HFFc6 (cell line): ENCODE measurements around the gene NTM. TPM values are rescaled to one million over a fixed set of nuclear protein-coding genes. Genes with fewer than 3 reads are reported as not detected.

ENCODE experiments used
- DNase-seq: peaks from one replicate; pipeline ENCODE4 v3.0.0-alpha.2; 2018
- H3K27ac Mint-ChIP-seq: 2 replicates; pipeline ENCODE4 v1.8.0; 2020; ENCODE audit warnings: mild to moderate bottlenecking, mixed read lengths
- H3K27me3 Mint-ChIP-seq: 2 replicates; pipeline ENCODE4 v1.8.0; 2021; ENCODE audit warnings: mild to moderate bottlenecking, moderate library complexity, mixed read lengths; ENCODE audit not compliant: insufficient read depth
- H3K36me3 Mint-ChIP-seq: 2 replicates; pipeline ENCODE4 v1.8.0; 2021; ENCODE audit warnings: low read depth, mixed read lengths
- H3K4me1 Mint-ChIP-seq: 2 replicates; pipeline ENCODE4 v1.8.0; 2020; ENCODE audit warnings: low read depth, mixed read lengths
- H3K4me3 Mint-ChIP-seq: 2 replicates; pipeline ENCODE4 v1.8.0; 2020; ENCODE audit warnings: mild to moderate bottlenecking, moderate library complexity, mixed read lengths
- H3K9me3 Mint-ChIP-seq: 2 replicates; pipeline ENCODE4 v1.8.0; 2020; ENCODE audit warnings: mild to moderate bottlenecking, mixed read lengths
- CTCF ChIP-seq: fragments of 200-600 bp; sonication (generic); IDR thresholded peaks from 2 replicates; pipeline ENCODE4 v1.5.0; 2021; ENCODE audit warnings: antibody characterized with exemption, mild to moderate bottlenecking
- total RNA-seq, 6 experiments: library from RNA; stranded (reverse); fragmentation: NEBNext Ultra II Directional; extraction: Animal tissue kit (Norgen Biotek cat#: 25700); gene quantifications; 2 replicates in 1 of 6; 3 replicates in 5 of 6; pipeline ENCODE4 v1.2.3, GENCODE V29; 2021

NTM gene
- total RNA-seq, 6 experiments from 2014 or later: 18.3 to 23.6 (median 21.7) TPM

GRCh38 chr11:131373095-131373725 is 2.8 kb downstream of the NTM start:
- no peak for TF ChIP-seq CTCF
- Mint-ChIP-seq H3K4me3 (no peak overlapping the region), H3K36me3 (no peaks in the 10 kb centered on the region), H3K27ac (no peak overlapping the region), H3K27me3 (peaks cover 15% of the 10 kb centered on the region), H3K9me3 (no peaks in the 10 kb centered on the region), H3K4me1 (no peaks in the 10 kb centered on the region)
- DNase-seq: no peak

- no peak for DNase-seq
- Mint-ChIP-seq H3K4me3 (no peak overlapping the region), H3K9me3 (no peaks in the 10 kb centered on the region), H3K27me3 (peaks cover 10% of the 10 kb centered on the region), H3K27ac (no peak overlapping the region), H3K4me1 (no peaks in the 10 kb centered on the region), H3K36me3 (no peaks in the 10 kb centered on the region)
- no peak for TF ChIP-seq CTCF
These were observed 3.3 kb downstream of the NTM start for GRCh38 chr11:131373756-131374155.

- H3K4me3 Mint-ChIP-seq: no peak overlapping the region
- H3K27me3 Mint-ChIP-seq: peaks cover 10% of the 10 kb centered on the region
- no peaks in the 10 kb centered on the region for H3K9me3 Mint-ChIP-seq
- TF ChIP-seq CTCF: no peak
- no peaks in the 10 kb centered on the region for H3K4me1 Mint-ChIP-seq
- no peak for DNase-seq
- H3K27ac Mint-ChIP-seq: no peak overlapping the region
- no peaks in the 10 kb centered on the region for H3K36me3 Mint-ChIP-seq
These were observed 5.0 kb downstream of the NTM start for GRCh38 chr11:131375421-131375820.

GRCh38 chr11:131375915-131376314 is 5.5 kb downstream of the NTM start:
- Mint-ChIP-seq H3K4me3 (no peak overlapping the region), H3K4me1 (no peaks in the 10 kb centered on the region), H3K27me3 (peaks cover 11% of the 10 kb centered on the region), H3K9me3 (no peaks in the 10 kb centered on the region), H3K36me3 (no peaks in the 10 kb centered on the region), H3K27ac (no peak overlapping the region)
- no peak for DNase-seq
- no peak for TF ChIP-seq CTCF

- Mint-ChIP-seq H3K4me3 (no peak overlapping the region), H3K9me3 (no peaks in the 10 kb centered on the region), H3K4me1 (no peaks in the 10 kb centered on the region), H3K27me3 (peaks cover 13% of the 10 kb centered on the region), H3K36me3 (no peaks in the 10 kb centered on the region), H3K27ac (no peak overlapping the region)
- DNase-seq: no peak
- no peak for TF ChIP-seq CTCF
These were observed 8.5 kb downstream of the NTM start for GRCh38 chr11:131378931-131379330.
